ENCODE measurements around the gene RNF130. TPM values are rescaled to one million over a fixed set of nuclear protein-coding genes. Genes with fewer than 3 reads are reported as not detected.
"Not testable (repeated sequence)": the region's sequence is repeated elsewhere in the genome, so short reads cannot be mapped to it uniquely, and the experiment has no call there.

RNF130 gene
- total RNA-seq, 6 experiments from 2014 or later: 66.7 to 119 (median 89.9) TPM

- ATAC-seq (no peak), DNase-seq (no peak)
- no peaks in the 10 kb centered on the region for H3K27me3 ChIP-seq
- 94% methylated on average over 7 of the region's 8 CpGs for WGBS (ENCODE audit: insufficient coverage, low coverage, low lambda C conversion rate, missing lambda C conversion rate)
- TF ChIP-seq CTCF (IDR thresholded peaks at IDR 0.05) (no peak), POLR2A (IDR thresholded peaks at IDR 0.05) (no peak)
- peaks cover 0 to 33% (median 7%) of the 10 kb centered on the region in 4 donors for H3K36me3 ChIP-seq
- intact Hi-C loops (cut with DNase I): no loop called here
- H3K4me3 ChIP-seq: no peak overlapping the region
- peaks cover 0 to 27% (median 9%) of the 10 kb centered on the region in 4 donors for H3K4me1 ChIP-seq
- H3K27ac ChIP-seq: no peak overlapping the region
- H3K9me3 ChIP-seq: no peaks in the 10 kb centered on the region
Observed at GRCh38 chr5:179964015-179964414, 107.5 kb downstream of the RNF130 start.

GRCh38 chr5:179963375-179963774 lies 108.2 kb downstream of the RNF130 start:
- Histone ChIP-seq H3K4me3 (no peak overlapping the region), H3K9me3 (no peaks in the 10 kb centered on the region), H3K27ac (no peak overlapping the region), H3K36me3 (peaks cover 0 to 33% (median 7%) of the 10 kb centered on the region in 4 donors), H3K4me1 (peaks cover 0 to 21% (median 6%) of the 10 kb centered on the region in 4 donors), H3K27me3 (no peaks in the 10 kb centered on the region)
- intact Hi-C loops (cut with DNase I): no loop called here
- 95% methylated on average over 4 of the region's 4 CpGs for WGBS (ENCODE audit: insufficient coverage, low coverage, low lambda C conversion rate, missing lambda C conversion rate)
- DNase-seq: no peak
- no peak for TF ChIP-seq CTCF (IDR thresholded peaks at IDR 0.05)
- TF ChIP-seq POLR2A (IDR thresholded peaks at IDR 0.05): no peak
- no peak for ATAC-seq

- ATAC-seq: peak; percentile 79 to 89 (median 80)
- Histone ChIP-seq H3K9me3 (no peaks in the 10 kb centered on the region), H3K4me1 (peaks cover 0 to 9% (median 2%) of the 10 kb centered on the region in 4 donors), H3K27ac (peak overlapping the region in 2 of 3 donors; percentile 25 to 44), H3K36me3 (peaks cover 0 to 21% (median 0%) of the 10 kb centered on the region in 4 donors), H3K27me3 (no peaks in the 10 kb centered on the region), H3K4me3 (peak overlapping the region in 1 of 3 donors; percentile 1)
- 15% methylated on average over 5 of the region's 5 CpGs for WGBS (ENCODE audit: insufficient coverage, low coverage, low lambda C conversion rate, missing lambda C conversion rate)
- DNase-seq: peak in 1 of 3 donors; percentile 60
- intact Hi-C loops (cut with DNase I): no loop called here
- TF ChIP-seq POLR2A (IDR thresholded peaks at IDR 0.05) (no peak), CTCF (IDR thresholded peaks at IDR 0.05) (no peak)
Observed at GRCh38 chr5:179960204-179960831, 111.2 kb downstream of the RNF130 start.

GRCh38 chr5:179959641-179960040 lies 111.9 kb downstream of the RNF130 start:
- no peak for TF ChIP-seq POLR2A (IDR thresholded peaks at IDR 0.05)
- no peak for TF ChIP-seq CTCF (IDR thresholded peaks at IDR 0.05)

GRCh38 chr5:179959118-179959517 lies 112.4 kb downstream of the RNF130 start:
- ATAC-seq; H3K9me3 ChIP-seq; DNase-seq; H3K27me3 ChIP-seq; H3K27ac ChIP-seq; intact Hi-C loops (cut with DNase I); H3K4me1 ChIP-seq; H3K4me3 ChIP-seq: not testable (repeated sequence)
- H3K36me3 ChIP-seq: peaks cover 0 to 23% (median 0%) of the 10 kb centered on the region in 4 donors
- WGBS (ENCODE audit: insufficient coverage, low coverage, low lambda C conversion rate, missing lambda C conversion rate): 92% methylated on average over 4 of the region's 5 CpGs

More at GRCh38 chr5:179959641-179960040, 111.9 kb downstream of the RNF130 start:
- Histone ChIP-seq H3K4me3 (peak overlapping the region in 1 of 3 donors; percentile 1), H3K9me3 (no peaks in the 10 kb centered on the region), H3K27ac (peak overlapping the region in 1 of 3 donors; percentile 44), H3K27me3 (no peaks in the 10 kb centered on the region), H3K4me1 (peaks cover 0 to 9% (median 2%) of the 10 kb centered on the region in 4 donors), H3K36me3 (peaks cover 0 to 22% (median 0%) of the 10 kb centered on the region in 4 donors)
- peak; percentile 31 to 71 (median 60) for ATAC-seq
- DNase-seq: no peak
- intact Hi-C loops (cut with DNase I): no loop called here
- WGBS (ENCODE audit: insufficient coverage, low coverage, low lambda C conversion rate, missing lambda C conversion rate): 18% methylated on average over 6 of the region's 6 CpGs
